Measurements from ENCODE around the gene DPF3. TPM values are rescaled to one million over a fixed set of nuclear protein-coding genes. Genes with fewer than 3 reads are reported as not detected.

The DPF3 gene
- total and polyA plus RNA-seq, 2 of the 13 experiments (the other 11 are each of a cell fraction or from before 2014, with no cell fraction given), result 0.09 to 0.60 TPM

GRCh38 chr14:72740966-72741825, 152.7 kb downstream of the DPF3 start:
- WGBS (ENCODE audit: low lambda C conversion rate), result 37% methylated on average over 8 of the region's 10 CpGs
- FAIRE-seq (no peak), DNase-seq (ENCODE audit: low spot score) (no peak), ATAC-seq (no peak)
- Histone ChIP-seq H3K4me1 (ENCODE audit: insufficient read depth, low read length) (no peaks in the 10 kb centered on the region), H3K27me3 (ENCODE audit: control insufficient read depth in 1 of 2, insufficient read depth in 2 of 2, low read length in 2 of 2) (peaks cover 0 to 15% of the 10 kb centered on the region in 2 experiments; a peak in 3 of 5 replicates), H3K4me3 (replicated peaks in 1 of 3; ENCODE audit: insufficient read depth in 1 of 3, low read depth in 2 of 3, low read length in 3 of 3) (no peak overlapping the region), H3K36me3 (replicated peaks in 1 of 2; ENCODE audit: control insufficient read depth in 1 of 2, insufficient read depth in 2 of 2, low read length in 2 of 2) (no peaks in the 10 kb centered on the region), H3K9me3 (ENCODE audit: low read length) (no peaks in the 10 kb centered on the region), H2AFZ (ENCODE audit: low read length) (no peak overlapping the region), H3K4me2 (ENCODE audit: low read depth, low read length) (no peak overlapping the region), H3K9ac (ENCODE audit: insufficient read depth, low read depth, low read length) (no peak overlapping the region), H3K27ac (ENCODE audit: extremely low read length, insufficient read depth, low read length) (no peak overlapping the region), H4K20me1 (ENCODE audit: insufficient read depth, low read length) (no peaks in the 10 kb centered on the region), H3K79me2 (ENCODE audit: insufficient read depth, low read length) (no peaks in the 10 kb centered on the region)
- POLR2A ChIA-PET, result no interaction called here
- intact Hi-C loops (cut with micrococcal nuclease; ENCODE audit: unreplicated experiment), result no loop called here
- BruUV-seq (replicated peaks), result no TSS peak
- no peak for TF ChIP-seq ZNF296 (CRISPR knock-in tag; conservative IDR thresholded peaks at IDR 0.05)
- in situ Hi-C loops (cut with HindIII; ENCODE audit: extremely low pct_ligation_motif_present, low pct_unique_long_range_greater_than_20kb), result no loop called here
- CTCF ChIA-PET (ENCODE audit: low intra/inter-chr PET ratio, low total read pairs), result no interaction called here

- CTCF ChIA-PET (ENCODE audit: low intra/inter-chr PET ratio, low total read pairs), result no interaction called here
- intact Hi-C loops (cut with micrococcal nuclease; ENCODE audit: unreplicated experiment), result no loop called here
- TF ChIP-seq NR2F1 (CRISPR knock-in tag; IDR thresholded peaks at IDR 0.05) (no peak), ZNF30 (CRISPR knock-in tag; IDR thresholded peaks at IDR 0.05) (no peak), ZNF615 (CRISPR knock-in tag; IDR thresholded peaks at IDR 0.05; ENCODE audit: borderline replicate concordance) (no peak), MLLT10 (CRISPR knock-in tag; IDR thresholded peaks at IDR 0.05) (no peak), ZNF781 (CRISPR knock-in tag; IDR thresholded peaks at IDR 0.05; ENCODE audit: borderline replicate concordance, not compliant biosample characterization) (no peak), GATAD1 (CRISPR knock-in tag; IDR thresholded peaks at IDR 0.05) (no peak), KLF13 (CRISPR knock-in tag; IDR thresholded peaks at IDR 0.05) (no peak), RFX3 (CRISPR knock-in tag; IDR thresholded peaks at IDR 0.05) (no peak), ZKSCAN8 (CRISPR knock-in tag; IDR thresholded peaks at IDR 0.05; ENCODE audit: borderline replicate concordance) (no peak), RARA (CRISPR knock-in tag; IDR thresholded peaks at IDR 0.05) (no peak), ZNF264 (CRISPR knock-in tag; IDR thresholded peaks at IDR 0.05) (no peak), DDIT3 (CRISPR knock-in tag; IDR thresholded peaks at IDR 0.05) (no peak), ZNF710 (CRISPR knock-in tag; IDR thresholded peaks at IDR 0.05; ENCODE audit: borderline replicate concordance) (no peak), ZNF746 (CRISPR knock-in tag; IDR thresholded peaks at IDR 0.05) (no peak), ZNF510 (CRISPR knock-in tag; IDR thresholded peaks at IDR 0.05; ENCODE audit: low read depth) (no peak)
These were observed 153.4 kb downstream of the DPF3 start for GRCh38 chr14:72740504-72740961.

More at GRCh38 chr14:72740504-72740961, 153.4 kb downstream of the DPF3 start:
- H3K4me2 ChIP-seq (ENCODE audit: low read depth, low read length), result no peak overlapping the region
- no peak overlapping the region for H3K4me3 ChIP-seq (replicated peaks in 1 of 3; ENCODE audit: insufficient read depth in 1 of 3, low read depth in 2 of 3, low read length in 3 of 3)
- H3K36me3 ChIP-seq (replicated peaks in 1 of 2; ENCODE audit: control insufficient read depth in 1 of 2, insufficient read depth in 2 of 2, low read length in 2 of 2), result no peaks in the 10 kb centered on the region
- peaks cover 0 to 15% of the 10 kb centered on the region in 2 experiments; a peak in 3 of 5 replicates for H3K27me3 ChIP-seq (ENCODE audit: control insufficient read depth in 1 of 2, insufficient read depth in 2 of 2, low read length in 2 of 2)
- H3K79me2 ChIP-seq (ENCODE audit: insufficient read depth, low read length), result no peaks in the 10 kb centered on the region
- no peak overlapping the region for H3K27ac ChIP-seq (ENCODE audit: extremely low read length, insufficient read depth, low read length)
- in situ Hi-C loops (cut with HindIII; ENCODE audit: extremely low pct_ligation_motif_present, low pct_unique_long_range_greater_than_20kb), result no loop called here
- no peak for FAIRE-seq
- H3K9ac ChIP-seq (ENCODE audit: insufficient read depth, low read depth, low read length), result no peak overlapping the region
- WGBS (ENCODE audit: low lambda C conversion rate), result 25% methylated on average over 4 of the region's 4 CpGs
- H2AFZ ChIP-seq (ENCODE audit: low read length), result no peak overlapping the region
- H3K4me1 ChIP-seq (ENCODE audit: insufficient read depth, low read length), result no peaks in the 10 kb centered on the region
- DNase-seq (ENCODE audit: low spot score), result no peak
- POLR2A ChIA-PET, result no interaction called here
- no TSS peak for BruUV-seq (replicated peaks)
- H3K9me3 ChIP-seq (ENCODE audit: low read length), result no peaks in the 10 kb centered on the region
- ATAC-seq, result no peak
- H4K20me1 ChIP-seq (ENCODE audit: insufficient read depth, low read length), result no peaks in the 10 kb centered on the region
